ENCODE data around the gene NEBL. TPM values are rescaled to one million over a fixed set of nuclear protein-coding genes. Genes with fewer than 3 reads are reported as not detected.

NEBL gene
- polyA plus RNA-seq, 3 donors: 87.7 to 95.1 (median 89.8) TPM

DNA sequence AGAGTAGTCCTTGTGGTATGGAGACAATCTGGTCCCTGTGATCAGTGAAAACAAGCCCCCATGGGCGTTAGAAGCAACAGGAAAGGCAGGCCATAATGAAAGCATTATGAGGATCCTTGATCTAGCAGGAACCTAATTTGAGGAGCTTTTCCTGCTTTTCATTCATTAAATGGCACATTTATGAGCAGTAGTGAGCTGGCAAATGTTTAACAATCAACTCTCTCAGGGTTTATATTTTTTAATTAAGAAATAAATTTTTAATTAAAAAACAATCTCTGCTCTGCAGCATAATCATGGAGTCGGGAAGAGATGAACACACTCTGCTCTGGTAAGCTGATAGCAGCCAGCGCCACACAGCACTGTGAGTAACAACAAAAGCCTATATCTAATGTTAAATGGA is 11.3 kb upstream of the NEBL start:
- DNase-seq (ENCODE audit: low read depth in 3 of 3, low spot score in 2 of 3): no peak

DNA sequence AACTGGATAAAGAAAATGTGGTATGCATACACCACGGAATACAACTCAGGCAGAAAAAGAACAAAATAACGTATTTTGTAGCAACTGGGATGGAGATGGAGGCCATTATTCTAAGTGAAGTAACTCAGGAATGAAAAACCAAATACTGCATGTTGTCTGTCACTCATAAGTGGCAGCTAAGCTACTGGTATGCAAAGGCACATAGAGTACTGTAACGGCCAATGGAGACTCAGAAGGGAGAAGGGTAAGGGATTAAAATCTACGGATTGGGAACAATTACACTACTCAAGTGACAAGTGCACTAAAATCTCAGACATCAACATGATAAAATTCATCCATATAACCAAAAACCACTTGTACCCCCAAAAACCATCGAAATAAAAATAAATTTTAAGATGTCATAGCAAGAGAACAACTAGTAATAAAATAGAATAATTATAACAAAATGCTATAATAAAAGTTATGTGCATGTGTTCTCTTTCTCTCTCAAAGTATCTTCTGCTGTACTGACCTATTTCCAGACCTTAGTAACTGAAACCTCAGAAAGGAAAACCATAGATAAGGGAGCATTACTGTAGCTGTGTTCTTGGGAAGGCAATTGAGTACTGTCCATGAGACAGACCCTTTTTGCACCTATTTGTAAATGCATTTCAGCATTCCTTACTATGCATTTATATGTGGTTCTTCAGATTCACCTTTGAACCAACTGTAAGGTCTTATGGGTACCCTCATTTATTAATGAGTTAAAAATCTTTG is 6.7 kb upstream of the NEBL start:
- no peak for DNase-seq (ENCODE audit: low read depth in 3 of 3, low spot score in 2 of 3)

DNA sequence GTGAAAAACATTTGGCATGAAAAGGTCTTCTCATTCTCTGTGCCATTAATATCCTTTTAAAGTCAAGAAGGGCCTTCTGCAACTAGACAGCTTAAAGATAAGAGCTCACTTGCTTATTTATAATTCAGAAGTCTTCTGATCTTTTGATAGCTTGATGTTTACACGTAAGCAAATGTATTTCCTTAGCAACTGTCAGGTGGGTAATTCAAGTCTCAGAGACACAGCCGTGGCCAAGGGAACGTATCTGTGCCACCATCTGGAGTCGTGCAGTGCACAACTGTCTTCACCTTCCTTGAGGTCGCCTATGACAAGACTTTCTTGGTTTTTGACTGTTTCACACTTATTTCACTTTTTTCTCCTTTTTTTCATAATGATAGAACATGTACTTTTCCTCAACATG is 4.0 kb upstream of the NEBL start:
- no peak for DNase-seq (ENCODE audit: low read depth in 3 of 3, low spot score in 2 of 3)

DNA sequence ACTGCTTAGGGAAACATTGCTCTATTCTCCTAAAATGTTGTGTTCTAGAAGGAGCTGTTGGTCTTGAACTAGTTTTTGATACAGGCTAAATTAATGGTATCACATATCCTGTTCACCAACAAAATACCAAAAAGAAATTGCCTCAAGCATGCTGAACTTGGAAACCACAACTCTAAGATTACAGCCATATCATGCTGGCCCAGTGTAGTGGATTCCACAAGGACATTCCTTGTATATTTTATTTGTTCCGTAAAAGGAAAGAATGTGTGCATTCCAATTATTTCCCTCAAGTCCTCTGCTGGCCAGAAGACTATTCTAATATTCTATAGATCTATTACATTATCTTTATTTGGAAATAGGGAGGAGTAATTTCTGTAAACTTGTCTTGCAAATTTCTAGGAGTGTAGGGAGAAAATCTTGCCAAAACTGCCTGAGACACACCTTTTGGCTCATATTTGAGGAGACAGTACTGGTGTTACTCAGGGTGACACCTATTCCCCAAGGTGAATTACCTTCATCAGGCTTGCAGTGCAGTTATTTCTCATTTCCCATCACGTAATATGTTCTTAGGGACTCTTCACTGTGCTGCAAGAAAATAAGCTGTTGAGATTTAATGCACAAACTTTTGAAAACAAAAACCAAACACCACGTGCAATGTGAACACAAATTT is 1.9 kb upstream of the NEBL start:
- no peak for DNase-seq (ENCODE audit: low read depth in 3 of 3, low spot score in 2 of 3)

DNA sequence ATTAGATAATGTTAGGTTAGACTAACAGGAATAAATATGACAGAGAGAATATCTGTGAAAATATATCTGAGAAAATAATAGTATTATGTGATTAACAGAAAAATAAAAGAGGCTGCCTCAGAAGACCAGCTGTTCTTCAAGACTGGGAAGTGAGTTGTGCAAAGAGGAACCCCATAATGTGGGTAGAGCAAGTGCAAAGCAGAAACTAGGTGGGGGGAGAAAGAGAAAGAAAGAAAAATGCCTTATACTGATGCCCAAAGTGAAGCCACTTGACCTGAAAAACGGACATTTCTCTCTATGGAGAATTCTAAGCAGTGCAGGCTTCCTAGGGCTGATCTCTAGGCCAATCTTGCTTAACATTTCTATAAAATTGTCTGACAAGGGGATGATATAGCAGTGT is 3.8 kb downstream of the NEBL start:
- no peak for DNase-seq (ENCODE audit: low read depth in 3 of 3, low spot score in 2 of 3)

- no peak for DNase-seq (ENCODE audit: low read depth in 3 of 3, low spot score in 2 of 3)
Measured at GRCh38 chr10:20892796-20893195, 4.3 kb downstream of the NEBL start.

GRCh38 chr10:20892011-20892585 is 5.0 kb downstream of the NEBL start:
- no peak for DNase-seq (ENCODE audit: low read depth in 3 of 3, low spot score in 2 of 3)

DNA sequence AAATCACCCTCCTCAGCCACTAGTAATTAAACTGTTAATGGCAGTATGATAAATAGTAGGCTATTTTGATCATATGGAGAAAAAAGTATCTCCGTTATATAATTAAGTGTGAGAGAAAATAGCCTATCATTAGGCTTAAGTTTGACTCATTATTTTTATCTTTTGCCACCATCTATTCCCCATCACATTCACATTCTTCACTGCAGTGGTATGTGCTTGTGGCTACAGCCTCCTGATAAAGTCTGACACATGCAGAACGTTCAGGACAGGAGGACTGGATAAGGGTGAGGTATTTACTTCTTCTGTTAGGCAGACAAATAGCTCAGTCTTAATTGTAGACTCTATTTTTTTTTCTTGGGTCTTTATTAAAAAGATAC is 5.8 kb downstream of the NEBL start:
- DNase-seq (ENCODE audit: low read depth in 3 of 3, low spot score in 2 of 3): no peak

DNA sequence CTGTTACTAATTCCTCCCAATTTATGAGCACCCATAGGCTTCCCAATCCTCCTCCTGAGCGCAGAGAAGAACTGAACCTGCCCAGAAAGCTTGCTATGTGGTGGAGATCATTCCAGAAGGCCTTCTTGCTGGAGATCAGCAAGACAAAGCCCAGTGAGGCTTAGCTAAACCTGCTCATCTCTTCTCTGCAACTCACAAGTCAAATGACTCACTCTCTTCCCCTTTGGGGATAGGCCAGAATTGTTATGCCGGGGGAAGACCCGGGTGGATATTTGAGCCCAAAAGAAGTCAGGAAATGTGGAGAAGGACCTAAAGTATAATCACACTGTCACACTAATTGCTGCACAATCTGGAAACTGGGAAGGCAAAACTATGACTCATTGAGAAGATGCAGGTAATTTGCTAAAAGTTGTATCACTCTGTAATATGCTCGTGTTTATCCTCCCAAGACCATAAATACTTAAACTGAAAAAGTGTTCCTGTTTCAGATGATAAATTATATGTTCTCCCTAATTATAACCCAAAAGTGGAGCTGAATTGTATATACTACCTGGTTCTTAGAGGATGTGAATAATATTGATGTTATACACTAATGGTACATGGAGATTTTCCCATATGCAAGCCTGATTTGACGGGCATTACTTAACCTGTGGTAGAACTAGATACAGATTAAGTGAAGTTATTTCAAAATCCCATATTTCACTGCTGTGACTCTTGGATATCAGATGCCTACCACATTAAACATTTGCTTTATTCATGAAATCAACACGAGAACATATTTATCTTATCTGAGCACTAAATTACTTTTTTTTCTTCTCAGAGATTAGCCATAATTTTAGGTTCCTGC is 6.4 kb downstream of the NEBL start:
- no peak for DNase-seq (ENCODE audit: low read depth in 3 of 3, low spot score in 2 of 3)

- no peak for DNase-seq (ENCODE audit: low read depth in 3 of 3, low spot score in 2 of 3)
Measured at GRCh38 chr10:20890009-20890408, 7.1 kb downstream of the NEBL start.

DNA sequence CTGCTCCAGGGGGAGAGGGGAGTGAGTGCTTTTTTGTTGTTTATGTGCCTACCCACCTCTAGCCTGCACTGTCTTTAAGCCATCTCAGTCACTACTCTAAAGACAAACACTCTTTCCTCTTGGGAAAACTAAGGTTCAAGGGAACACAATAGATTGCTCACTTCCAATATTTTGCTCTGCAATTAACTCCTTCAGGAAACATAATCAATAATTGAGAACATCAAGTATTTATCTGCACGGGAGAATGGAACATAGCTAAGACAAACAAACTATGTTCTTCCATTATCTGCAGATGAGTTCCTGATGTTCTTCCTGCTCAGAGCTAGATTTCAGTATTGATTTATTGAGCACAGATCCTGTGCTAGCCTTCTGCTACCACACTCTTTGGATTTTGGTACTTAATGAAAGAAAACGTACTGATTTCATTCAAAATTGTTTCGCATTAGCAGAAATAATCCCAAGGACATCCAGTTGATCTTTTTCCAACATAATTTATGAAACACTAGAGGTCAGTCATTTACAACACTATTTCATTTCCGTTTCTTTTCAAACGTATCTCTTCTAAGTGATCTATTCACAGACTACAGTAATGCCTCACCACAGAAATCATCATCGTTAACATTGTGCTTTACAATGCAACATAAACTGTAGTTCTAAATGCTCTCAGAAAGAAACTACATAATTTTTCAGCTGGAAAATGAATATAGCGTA is 8.3 kb downstream of the NEBL start:
- DNase-seq (ENCODE audit: low read depth in 3 of 3, low spot score in 2 of 3): no peak

GRCh38 chr10:20887706-20888555 is 9.2 kb downstream of the NEBL start:
- no peak for DNase-seq (ENCODE audit: low read depth in 3 of 3, low spot score in 2 of 3)

- no peak for DNase-seq (ENCODE audit: low read depth in 3 of 3, low spot score in 2 of 3)
Measured at GRCh38 chr10:20885678-20886077, 11.4 kb downstream of the NEBL start.

DNA sequence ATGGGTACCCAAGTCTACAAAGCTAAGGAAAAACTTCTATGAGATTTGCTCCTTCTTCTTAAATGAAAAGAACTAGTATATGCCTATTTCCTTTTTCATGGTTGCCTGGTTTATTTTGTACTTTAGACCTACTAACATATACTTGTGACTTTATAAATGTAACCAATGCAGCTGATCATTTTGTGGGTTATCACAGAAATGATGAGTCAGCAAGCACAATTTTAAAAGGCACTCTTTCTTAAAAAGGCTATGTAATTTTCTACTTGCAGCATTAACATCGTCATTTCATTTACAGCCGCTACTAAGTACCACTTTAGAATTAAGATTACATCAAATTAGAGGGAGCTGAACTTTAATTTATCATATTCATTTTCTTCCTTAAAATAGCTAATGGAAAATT is 13.6 kb downstream of the NEBL start:
- DNase-seq (ENCODE audit: low read depth in 3 of 3, low spot score in 2 of 3): no peak

DNA sequence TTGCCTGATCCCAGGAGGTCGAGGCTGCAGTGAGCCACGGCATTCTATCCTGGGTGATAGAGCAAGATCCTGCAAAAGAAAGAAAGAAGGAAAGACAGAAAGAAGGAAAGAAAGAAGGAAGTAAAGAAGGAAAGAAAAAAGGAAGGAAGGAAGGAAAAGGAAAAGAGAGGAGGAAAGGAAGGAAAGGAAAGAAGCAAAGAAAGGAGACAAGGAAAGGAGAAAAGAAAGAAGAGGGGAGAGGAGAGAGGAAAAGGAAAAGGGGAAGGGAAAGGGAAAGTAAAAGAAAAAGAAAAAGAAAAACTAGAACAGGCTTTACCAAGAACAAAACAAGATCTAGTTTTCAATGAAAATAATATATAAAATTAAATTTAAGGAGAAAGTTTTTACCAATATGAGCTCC is 15.0 kb downstream of the NEBL start:
- no peak for DNase-seq (ENCODE audit: low read depth in 3 of 3, low spot score in 2 of 3)

DNA sequence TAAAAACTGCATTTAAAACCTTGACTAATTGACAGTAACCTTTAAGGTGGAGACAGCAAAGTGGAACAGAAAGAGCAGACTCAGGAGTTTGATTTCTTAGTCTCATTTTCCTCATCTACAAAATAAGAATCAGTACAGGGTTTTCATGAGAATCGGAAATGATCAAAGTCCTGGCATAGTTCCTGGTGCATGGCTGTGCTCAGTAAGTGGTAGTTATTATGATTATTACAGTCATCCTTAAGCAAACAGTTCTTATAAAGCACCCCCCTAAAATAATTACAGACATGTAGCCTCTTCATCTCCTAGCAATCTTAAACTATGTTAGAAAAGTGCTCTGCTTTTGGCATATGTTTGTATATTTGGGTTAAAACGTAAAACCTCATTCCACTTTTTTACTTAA is 18.0 kb downstream of the NEBL start:
- DNase-seq (ENCODE audit: low read depth in 3 of 3, low spot score in 2 of 3): no peak

GRCh38 chr10:20877986-20878983 is 18.8 kb downstream of the NEBL start:
- no peak for DNase-seq (ENCODE audit: low read depth in 3 of 3, low spot score in 2 of 3)

DNA sequence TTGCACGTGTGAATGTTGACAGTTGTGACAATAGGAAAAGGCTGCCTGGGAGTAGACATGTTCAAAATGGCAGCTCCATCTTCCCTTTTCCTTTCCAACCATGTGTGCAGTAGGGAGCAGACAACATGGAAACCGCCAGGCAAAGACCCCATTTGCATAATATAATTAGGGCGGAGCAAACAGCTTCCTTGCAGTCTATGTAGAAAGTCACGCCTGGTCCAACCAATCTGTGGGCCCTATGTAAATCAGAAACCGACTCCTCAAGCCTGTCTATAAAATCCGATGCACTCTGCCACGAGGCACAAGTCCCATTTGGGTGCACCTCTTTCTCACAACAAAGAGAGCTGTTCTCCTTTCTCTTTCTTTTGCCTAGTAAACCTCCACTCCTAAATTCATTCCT is 19.6 kb downstream of the NEBL start:
- no peak for DNase-seq (ENCODE audit: low read depth in 3 of 3, low spot score in 2 of 3)

- DNase-seq (ENCODE audit: low read depth in 3 of 3, low spot score in 2 of 3): no peak
Measured at GRCh38 chr10:20874261-20874660, 22.9 kb downstream of the NEBL start.
